NCI-H1105 (cell line): Measurements from ENCODE around the gene FBP2.

Source experiments
- DNase-seq: peaks from one replicate; lab custom pipeline; 2025; lab: John Stamatoyannopoulos, UW

FBP2 gene

GRCh38 chr9:94593459-94594345 is at the start of gene FBP2:
FBP2 (minus strand) TSS chr9:94593824; CDS start chr9:94593726, 98 bp downstream.
- DNase-seq, result no peak

GRCh38 chr9:94643176-94643575 is 49.6 kb upstream of the FBP2 start:
- no peak for DNase-seq

GRCh38 chr9:94642501-94642900 is 48.9 kb upstream of the FBP2 start:
- DNase-seq, result no peak

GRCh38 chr9:94639999-94640376 is 46.4 kb upstream of the FBP2 start:
- no peak for DNase-seq

GRCh38 chr9:94639061-94639998 is 45.7 kb upstream of the FBP2 start, which contains the start of gene FBP1:
FBP1 (minus strand) TSS chr9:94639518; CDS start chr9:94639310, 208 bp downstream.
- DNase-seq, result no peak

DNA sequence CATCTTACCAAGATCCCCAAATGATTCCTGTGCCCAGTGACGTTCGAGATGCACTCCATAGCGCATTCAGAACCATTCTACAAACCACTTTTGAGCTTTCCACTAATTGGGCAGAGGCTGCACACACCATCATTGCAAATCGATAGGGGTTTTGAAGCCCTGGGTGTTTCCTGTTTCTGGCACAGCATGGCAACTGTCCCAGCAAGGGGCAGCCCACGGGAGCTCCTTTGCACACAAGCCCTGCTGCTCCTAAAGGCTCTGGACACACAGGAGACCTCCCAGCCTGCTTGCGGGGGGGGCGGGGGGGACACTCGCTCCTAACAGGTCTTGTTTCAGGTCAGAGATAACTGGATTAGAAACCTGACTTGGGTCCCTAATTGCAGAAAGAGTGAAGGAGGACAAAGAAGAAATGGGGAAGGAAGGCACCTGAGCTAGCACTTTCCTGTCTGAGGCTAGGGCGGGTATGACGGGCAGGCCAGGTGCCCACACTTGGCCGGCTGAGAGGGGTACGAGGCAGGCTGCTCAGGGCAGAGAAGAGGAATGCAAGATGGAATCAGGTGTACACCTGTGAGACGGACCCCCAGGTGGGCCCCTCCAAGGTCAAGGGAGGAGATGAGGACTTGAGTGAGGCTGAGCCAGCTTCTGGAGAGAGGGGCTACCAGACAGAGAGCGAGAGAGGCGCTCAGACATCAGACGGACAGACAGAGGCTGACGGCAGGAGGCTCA is 44.9 kb upstream of the FBP2 start:
- DNase-seq, result no peak

- DNase-seq, result no peak
Observed at GRCh38 chr9:94632737-94633136, 39.1 kb upstream of the FBP2 start.

DNA sequence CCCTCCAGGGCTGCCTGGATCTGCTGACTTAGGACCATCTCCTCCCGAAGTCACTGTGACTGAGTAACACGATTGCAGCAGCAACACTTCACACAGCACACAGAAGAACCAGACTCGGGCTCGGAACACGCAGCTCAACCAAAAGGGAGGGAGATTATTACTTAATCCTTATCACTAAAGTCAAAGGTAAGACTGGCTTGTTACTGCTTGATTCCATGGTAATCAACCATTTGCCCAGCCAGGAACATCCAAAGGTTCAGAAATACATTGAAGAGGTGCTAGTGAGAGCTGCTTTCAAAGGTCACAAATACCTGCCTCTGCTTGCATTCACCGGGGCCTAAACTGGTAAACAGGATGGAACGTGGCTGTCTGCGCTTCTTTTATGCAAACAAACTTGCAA is 38.0 kb upstream of the FBP2 start:
- no peak for DNase-seq

DNA sequence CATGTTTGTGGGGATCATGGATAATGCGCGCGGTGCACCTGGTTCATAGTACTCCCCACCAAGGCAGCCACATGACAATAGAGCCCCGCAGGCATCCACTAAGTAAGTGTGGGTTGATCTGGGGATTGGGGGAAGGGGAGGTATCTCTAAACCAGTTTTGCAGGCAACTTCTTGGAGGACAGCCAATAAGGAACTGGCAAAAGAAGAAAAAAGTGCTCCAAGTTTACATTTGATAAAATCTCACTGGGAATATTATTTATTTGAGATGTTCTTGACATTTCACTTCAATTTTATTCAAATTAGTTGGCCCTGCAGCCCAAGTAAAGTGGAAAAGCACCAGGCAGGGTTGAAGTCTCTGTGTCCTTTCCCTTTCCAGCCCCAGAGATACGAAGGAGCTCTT is 37.2 kb upstream of the FBP2 start:
- DNase-seq, result no peak

GRCh38 chr9:94630281-94630680 is 36.7 kb upstream of the FBP2 start:
- DNase-seq, result no peak

DNA sequence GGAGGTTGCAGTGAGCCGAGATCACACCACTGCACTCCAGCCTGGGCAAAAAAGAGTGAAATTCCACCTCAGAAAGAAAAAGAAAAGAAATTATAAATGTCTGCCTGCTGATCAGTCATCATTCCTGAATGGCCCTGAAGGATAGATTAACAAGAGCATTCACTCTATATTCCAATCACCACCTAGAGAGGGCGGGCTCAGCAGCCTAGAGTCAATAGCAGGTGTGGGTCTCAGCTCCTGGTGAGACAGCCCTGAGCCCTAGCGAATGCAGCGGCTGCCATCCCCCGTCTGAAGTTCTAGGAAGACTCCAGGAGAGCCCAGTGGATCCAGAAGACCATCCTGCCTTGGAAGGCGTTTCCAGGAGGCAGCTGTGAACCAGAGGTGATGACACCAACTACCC is 33.7 kb upstream of the FBP2 start:
- DNase-seq, result no peak

- no peak for DNase-seq
Observed at GRCh38 chr9:94625835-94626234, 32.2 kb upstream of the FBP2 start.

- no peak for DNase-seq
Observed at GRCh38 chr9:94624629-94625028, 31.0 kb upstream of the FBP2 start.

- no peak for DNase-seq
Observed at GRCh38 chr9:94623253-94623652, 29.6 kb upstream of the FBP2 start.

- no peak for DNase-seq
Observed at GRCh38 chr9:94622087-94622800, 28.6 kb upstream of the FBP2 start.

- DNase-seq, result no peak
Observed at GRCh38 chr9:94619026-94619425, 25.4 kb upstream of the FBP2 start.

DNA sequence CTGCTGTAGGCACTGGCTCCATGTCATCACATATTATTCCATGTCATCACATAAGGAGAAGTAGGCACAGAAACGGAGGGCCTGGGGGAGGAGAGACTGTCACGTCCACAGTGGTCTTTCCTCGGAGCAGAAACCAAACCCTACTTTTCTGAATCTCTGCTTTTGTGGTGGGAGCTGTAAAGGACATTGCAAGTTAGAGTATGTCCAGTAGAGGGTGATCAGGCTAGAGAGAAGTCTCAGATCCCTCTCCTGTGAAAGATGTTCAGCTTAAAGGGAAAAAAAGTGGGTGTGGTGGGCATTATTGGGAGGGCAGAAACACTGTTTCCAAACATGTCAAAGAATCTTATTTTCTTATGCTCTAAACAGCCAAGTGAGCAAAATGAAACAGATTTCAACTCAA is 19.4 kb upstream of the FBP2 start:
- DNase-seq, result no peak

DNA sequence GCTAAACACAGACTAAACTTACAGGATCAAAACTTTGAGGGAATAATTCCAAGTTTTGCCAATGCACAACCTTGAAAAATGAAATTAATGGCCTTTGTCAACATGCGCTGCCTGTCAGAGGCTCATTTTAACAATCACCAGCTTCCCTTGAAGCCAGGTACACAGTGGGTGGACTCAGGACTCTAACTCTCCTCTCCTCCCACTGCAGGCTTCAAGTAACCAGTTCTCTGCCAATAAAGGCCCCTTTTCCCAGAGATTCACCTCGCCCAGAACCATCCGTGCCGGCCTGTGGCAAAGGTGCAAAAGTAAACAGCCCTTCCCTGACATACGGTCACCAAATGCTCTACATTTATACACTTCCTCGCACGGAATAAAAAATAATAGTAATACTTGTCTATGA is 18.4 kb upstream of the FBP2 start:
- no peak for DNase-seq

GRCh38 chr9:94611638-94612068 is 18.0 kb upstream of the FBP2 start:
- no peak for DNase-seq

GRCh38 chr9:94610181-94610606 is 16.6 kb upstream of the FBP2 start:
- DNase-seq, result no peak

DNA sequence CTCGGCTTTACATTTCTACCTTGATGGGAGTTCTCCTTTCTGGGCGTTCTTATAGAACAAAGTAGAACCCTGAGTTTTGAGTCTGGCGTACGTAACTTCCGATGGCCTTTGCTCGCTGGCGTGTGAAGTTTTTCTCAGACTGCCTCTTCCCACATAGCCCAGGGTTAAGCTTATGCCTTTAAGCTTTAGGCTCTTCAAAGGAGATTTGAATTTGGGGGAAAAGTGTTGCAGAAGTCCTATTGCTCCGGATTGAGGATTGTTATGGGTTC is 13.7 kb upstream of the FBP2 start:
- no peak for DNase-seq
